ENCODE data around the gene ANKRD50. TPM values are rescaled to one million over a fixed set of nuclear protein-coding genes. Genes with fewer than 3 reads are reported as not detected.

Gene ANKRD50
- total RNA-seq, 2 experiments from 2014 or later, result 0.14 to 0.15 TPM

DNA sequence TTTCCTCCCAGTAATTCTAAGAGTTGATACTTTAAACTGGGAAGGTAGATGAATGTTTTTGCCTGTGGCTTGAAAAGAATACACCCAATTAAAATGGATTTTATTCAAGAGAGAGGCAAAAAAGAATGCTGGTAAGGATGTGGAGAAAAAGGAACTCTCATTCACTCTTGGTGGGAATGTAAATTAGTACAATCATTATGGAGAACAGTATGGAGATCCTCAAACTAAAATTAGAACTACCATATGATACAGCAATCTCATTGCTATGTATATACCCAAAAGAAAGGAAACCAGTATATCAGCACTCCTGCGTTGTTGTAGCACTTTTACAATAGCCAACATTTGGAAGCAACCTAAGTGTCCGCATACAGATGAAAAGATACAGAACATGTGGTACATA, 75.2 kb downstream of the ANKRD50 start:
- Mint-ChIP-seq H3K27me3 (no peaks in the 10 kb centered on the region), H3K36me3 (no peaks in the 10 kb centered on the region), H3K9me3 (ENCODE audit: low read depth) (peaks cover 2% of the 10 kb centered on the region), H3K4me1 (no peaks in the 10 kb centered on the region), H3K4me3 (no peak overlapping the region), H3K27ac (no peak overlapping the region)
- CTCF ChIA-PET, result no interaction called here
- ATAC-seq (no peak), DNase-seq (no peak)

DNA sequence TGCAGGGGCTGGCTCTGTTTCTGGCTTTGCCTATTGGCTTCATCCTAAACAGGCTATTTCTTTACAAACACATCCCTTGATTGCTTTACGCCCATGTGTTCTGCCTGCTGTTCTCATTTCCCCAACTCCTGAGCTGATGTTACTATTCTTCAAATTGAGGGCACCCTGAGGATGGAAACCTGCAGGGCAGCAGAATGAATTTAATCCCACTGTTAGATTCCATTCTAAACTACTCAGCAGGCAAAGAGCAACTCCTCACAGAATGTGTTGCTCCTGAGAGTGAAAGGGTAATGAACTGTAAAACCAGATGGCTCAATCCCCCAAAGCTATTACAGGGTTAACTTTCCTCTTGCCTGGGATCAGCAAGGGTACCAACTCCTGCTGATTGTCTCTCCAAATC, 75.7 kb downstream of the ANKRD50 start:
- Mint-ChIP-seq H3K27me3 (no peaks in the 10 kb centered on the region), H3K4me3 (no peak overlapping the region), H3K4me1 (no peaks in the 10 kb centered on the region), H3K27ac (no peak overlapping the region), H3K36me3 (no peaks in the 10 kb centered on the region), H3K9me3 (ENCODE audit: low read depth) (peaks cover 2% of the 10 kb centered on the region)
- DNase-seq (no peak), ATAC-seq (no peak)
- CTCF ChIA-PET, result no interaction called here

DNA sequence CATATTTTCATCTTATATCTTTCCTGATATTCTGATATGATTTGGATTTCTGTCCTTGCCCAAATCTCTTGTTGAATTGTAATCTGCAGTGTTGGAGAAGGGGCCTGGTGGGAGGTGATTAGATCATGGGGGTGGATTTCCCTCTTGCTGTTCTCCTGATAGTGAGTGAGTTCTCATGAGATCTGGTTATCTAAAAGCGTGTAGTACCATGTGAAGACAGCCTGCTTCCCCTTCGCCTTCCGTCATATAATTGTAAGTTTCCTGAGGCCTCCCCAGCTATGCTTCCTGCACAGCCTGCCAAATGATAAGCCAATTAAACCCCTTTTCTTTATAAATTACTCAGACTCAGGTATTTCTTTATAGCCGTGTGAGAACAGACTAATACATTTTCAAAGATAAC, 77.2 kb downstream of the ANKRD50 start:
- Mint-ChIP-seq H3K9me3 (ENCODE audit: low read depth) (peaks cover 2% of the 10 kb centered on the region), H3K4me3 (no peak overlapping the region), H3K4me1 (no peaks in the 10 kb centered on the region), H3K27me3 (no peaks in the 10 kb centered on the region), H3K36me3 (no peaks in the 10 kb centered on the region), H3K27ac (no peak overlapping the region)
- CTCF ChIA-PET, result interaction anchor here (1.0 kb wide), 1 partner anchor 12 kb away, joined by 3 read pairs; no protein-coding TSS in a partner anchor
- DNase-seq (no peak), ATAC-seq (no peak)

DNA sequence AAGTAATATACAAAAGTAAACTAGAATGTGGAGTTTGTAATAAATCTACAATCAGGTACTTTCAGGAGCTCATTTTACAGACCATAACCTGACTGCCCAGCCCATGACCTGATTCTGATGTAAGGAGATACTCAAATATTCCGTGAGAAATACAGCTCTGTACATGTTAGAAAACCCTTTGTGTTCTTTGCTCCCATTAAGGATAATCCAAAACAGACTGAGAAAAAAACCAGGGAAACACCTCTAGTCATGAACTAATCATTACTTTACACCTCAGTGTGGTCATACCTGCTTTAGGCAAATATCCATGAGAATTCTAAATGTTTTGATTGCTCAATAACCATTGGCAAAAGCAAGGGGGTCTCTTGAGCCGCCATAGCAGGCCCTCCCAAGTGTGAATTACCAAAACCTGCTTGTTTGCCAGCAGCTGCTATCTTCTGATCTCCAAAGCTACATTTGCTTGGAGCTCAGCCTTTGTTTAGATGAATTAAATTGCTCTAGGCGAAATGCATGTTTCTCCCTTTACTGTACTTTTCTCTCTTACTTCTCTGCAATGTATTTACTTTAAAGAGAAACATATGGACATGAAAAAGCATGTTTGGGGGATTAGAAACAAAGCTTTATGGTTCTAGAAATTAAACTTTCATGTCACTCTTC, 79.1 kb downstream of the ANKRD50 start:
- Mint-ChIP-seq H3K4me1 (no peaks in the 10 kb centered on the region), H3K9me3 (ENCODE audit: low read depth) (peaks cover 2% of the 10 kb centered on the region), H3K27me3 (no peaks in the 10 kb centered on the region), H3K27ac (no peak overlapping the region), H3K4me3 (no peak overlapping the region), H3K36me3 (no peaks in the 10 kb centered on the region)
- DNase-seq (no peak), ATAC-seq (no peak)
- CTCF ChIA-PET, result no interaction called here

DNA sequence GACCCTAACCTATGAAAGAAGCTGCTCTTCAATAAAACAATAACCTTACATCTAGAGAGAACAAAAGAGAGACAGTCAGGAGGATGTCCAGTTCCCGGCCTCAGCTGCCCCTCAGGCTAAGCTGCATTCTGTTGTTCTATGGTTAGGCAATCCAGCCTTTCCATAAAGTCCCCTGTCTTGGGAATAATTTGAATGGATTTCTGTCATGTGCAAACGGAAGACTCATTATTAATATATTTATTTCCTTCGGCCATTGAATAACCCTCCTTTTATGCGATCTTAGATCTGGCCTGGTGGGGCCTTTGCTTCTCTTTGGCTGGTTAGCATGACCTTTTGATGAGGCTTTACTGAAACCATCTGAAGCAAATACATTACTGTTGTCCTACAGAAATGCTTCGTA, 80.1 kb downstream of the ANKRD50 start:
- DNase-seq (no peak), ATAC-seq (no peak)
- no peaks in the 10 kb centered on the region for H3K27me3 Mint-ChIP-seq
- CTCF ChIA-PET, result no interaction called here
- H3K27ac Mint-ChIP-seq, result no peak overlapping the region
- H3K9me3 Mint-ChIP-seq (ENCODE audit: low read depth), result no peaks in the 10 kb centered on the region
- no peaks in the 10 kb centered on the region for H3K36me3 Mint-ChIP-seq
- H3K4me1 Mint-ChIP-seq, result no peaks in the 10 kb centered on the region
- H3K4me3 Mint-ChIP-seq, result no peak overlapping the region

DNA sequence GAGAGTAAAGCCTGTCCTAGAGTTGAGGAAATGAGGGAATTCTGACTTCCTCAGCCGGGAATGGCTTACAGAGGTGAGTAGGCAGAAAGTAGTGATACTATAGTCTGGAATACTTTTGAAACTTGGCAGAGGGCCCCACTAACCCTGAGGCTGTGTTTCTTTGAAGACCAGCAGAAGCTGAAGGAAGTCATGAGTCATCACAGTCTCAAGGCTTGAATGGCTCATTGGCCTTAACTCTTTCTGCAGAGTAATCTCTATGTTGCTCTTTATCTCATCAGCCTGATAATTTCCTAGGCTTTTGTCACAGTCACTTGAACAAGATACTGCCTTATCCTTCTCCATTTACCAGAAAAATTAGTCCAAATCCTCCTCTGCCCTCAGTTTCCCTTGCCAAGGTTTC, 80.8 kb downstream of the ANKRD50 start:
- Mint-ChIP-seq H3K4me1 (no peaks in the 10 kb centered on the region), H3K27me3 (no peaks in the 10 kb centered on the region), H3K4me3 (no peak overlapping the region), H3K27ac (no peak overlapping the region), H3K36me3 (no peaks in the 10 kb centered on the region), H3K9me3 (ENCODE audit: low read depth) (no peaks in the 10 kb centered on the region)
- ATAC-seq (peak; percentile 23), DNase-seq (no peak)
- CTCF ChIA-PET, result no interaction called here

DNA sequence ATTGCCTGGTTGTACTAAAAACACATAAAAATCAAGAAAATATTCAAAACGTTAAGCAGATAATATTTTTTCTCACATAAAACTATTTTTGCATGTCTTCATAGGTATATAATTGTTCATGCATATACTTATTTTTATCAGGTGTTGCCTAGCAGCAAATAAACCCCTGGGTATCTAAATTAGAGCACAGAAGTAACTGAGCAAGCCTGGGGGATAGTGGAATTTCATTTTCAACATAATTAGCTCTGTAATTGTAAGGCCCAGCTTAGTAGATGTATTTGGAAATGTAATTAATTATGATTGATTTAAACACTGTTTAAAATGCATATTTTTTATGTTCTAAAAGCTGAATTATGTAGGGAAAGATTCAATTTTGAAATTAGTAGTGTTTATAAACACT, 82.9 kb downstream of the ANKRD50 start:
- Mint-ChIP-seq H3K27ac (no peak overlapping the region), H3K27me3 (no peaks in the 10 kb centered on the region), H3K36me3 (no peaks in the 10 kb centered on the region), H3K4me3 (no peak overlapping the region), H3K4me1 (no peaks in the 10 kb centered on the region), H3K9me3 (ENCODE audit: low read depth) (no peaks in the 10 kb centered on the region)
- ATAC-seq (no peak), DNase-seq (no peak)
- CTCF ChIA-PET, result no interaction called here
